Measurements from ENCODE around the gene PKMYT1.

PKMYT1 gene

GRCh38 chr16:3013998-3014690, 33.9 kb upstream of the PKMYT1 start:
- Histone ChIP-seq H3K4me1 (ENCODE audit: low read length) (no peaks in the 10 kb centered on the region), H3K4me2 (ENCODE audit: low read length) (no peak overlapping the region), H4K20me1 (ENCODE audit: insufficient read depth, low read length) (no peaks in the 10 kb centered on the region), H2AFZ (ENCODE audit: low read depth, low read length) (no peak overlapping the region), H3K27ac (ENCODE audit: low read length) (no peak overlapping the region), H3K9ac (ENCODE audit: low read length) (no peak overlapping the region), H3K9me3 (ENCODE audit: insufficient read depth, low read length) (no peaks in the 10 kb centered on the region), H3K4me3 (ENCODE audit: low read length) (no peak overlapping the region), H3K36me3 (replicated peaks; ENCODE audit: low read depth, low read length) (no peaks in the 10 kb centered on the region), H3K27me3 (ENCODE audit: low read depth, low read length) (peaks cover 7% of the 10 kb centered on the region; the same call in 1 of the 2 replicates), H3K79me2 (ENCODE audit: low read length) (no peaks in the 10 kb centered on the region)
- no peak for TF ChIP-seq EZH2phosphoT487 (IDR thresholded peaks at IDR 0.05; ENCODE audit: low read depth)
- no peak for TF ChIP-seq CTCF (IDR thresholded peaks at IDR 0.05; ENCODE audit: low read depth, low read length)

- Histone ChIP-seq H3K4me2 (ENCODE audit: low read length) (no peak overlapping the region), H4K20me1 (ENCODE audit: insufficient read depth, low read length) (no peaks in the 10 kb centered on the region), H3K4me3 (ENCODE audit: low read length) (no peak overlapping the region), H2AFZ (ENCODE audit: low read depth, low read length) (no peak overlapping the region), H3K9ac (ENCODE audit: low read length) (no peak overlapping the region), H3K27me3 (ENCODE audit: low read depth, low read length) (peaks cover 10% of the 10 kb centered on the region), H3K4me1 (ENCODE audit: low read length) (no peaks in the 10 kb centered on the region), H3K27ac (ENCODE audit: low read length) (no peak overlapping the region), H3K9me3 (ENCODE audit: insufficient read depth, low read length) (no peaks in the 10 kb centered on the region), H3K79me2 (ENCODE audit: low read length) (no peaks in the 10 kb centered on the region), H3K36me3 (replicated peaks; ENCODE audit: low read depth, low read length) (no peaks in the 10 kb centered on the region)
- TF ChIP-seq EZH2phosphoT487 (IDR thresholded peaks at IDR 0.05; ENCODE audit: low read depth): no peak
- no peak for TF ChIP-seq CTCF (IDR thresholded peaks at IDR 0.05; ENCODE audit: low read depth, low read length)
These were observed 33.3 kb upstream of the PKMYT1 start for GRCh38 chr16:3013491-3013951.

- Histone ChIP-seq H2AFZ (ENCODE audit: low read depth, low read length) (no peak within 1 kb of the TSS), H3K27me3 (ENCODE audit: low read depth, low read length) (peaks cover 16% of the 10 kb centered on the region), H3K27ac (ENCODE audit: low read length) (no peak within 1 kb of the TSS)
These were observed 32.7 kb upstream of the PKMYT1 start, which contains the start of gene CLDN9 for GRCh38 chr16:3012828-3013420. Gene CLDN9, plus strand, starts transcription at chr16:3012923. Its CDS starts 440 bp downstream, at chr16:3013363.

More at GRCh38 chr16:3012828-3013420, 32.7 kb upstream of the PKMYT1 start, which contains the start of gene CLDN9:
- Histone ChIP-seq H3K4me2 (ENCODE audit: low read length) (no peak within 1 kb of the TSS), H3K79me2 (ENCODE audit: low read length) (no peaks in the 10 kb centered on the region), H3K9me3 (ENCODE audit: insufficient read depth, low read length) (no peaks in the 10 kb centered on the region), H3K4me3 (ENCODE audit: low read length) (no peak within 1 kb of the TSS), H3K4me1 (ENCODE audit: low read length) (no peaks in the 10 kb centered on the region), H3K36me3 (replicated peaks; ENCODE audit: low read depth, low read length) (no peaks in the 10 kb centered on the region), H3K9ac (ENCODE audit: low read length) (no peak within 1 kb of the TSS), H4K20me1 (ENCODE audit: insufficient read depth, low read length) (no peaks in the 10 kb centered on the region)
- no peak for TF ChIP-seq CTCF (IDR thresholded peaks at IDR 0.05; ENCODE audit: low read depth, low read length)
- no peak for TF ChIP-seq EZH2phosphoT487 (IDR thresholded peaks at IDR 0.05; ENCODE audit: low read depth)
